Thyroid gland (tissue), 4 donors: Measurements from ENCODE around the gene MYO1E. TPM values are rescaled to one million over a fixed set of nuclear protein-coding genes. Genes with fewer than 3 reads are reported as not detected.
A peak's percentile ranks its signal among the peaks of the same experiment; 100 is the strongest.

Experiments used
- DNase-seq, 2 donors: peaks; one replicate each; pipeline ENCODE4 v3.0.0-alpha.2; 2019
- H3K27ac ChIP-seq, 3 donors: fragments of 200-600 bp; sonication (generic); 1 replicate in 2 of 3; 2 replicates in 1 of 3; pipeline ENCODE4 v1.5.1; 2016 to 2019; ENCODE audit warnings: mild to moderate bottlenecking in 1 of 3, moderate library complexity in 1 of 3
- H3K27me3 ChIP-seq: fragments of 200-600 bp; sonication (generic); one replicate; pipeline ENCODE4 v1.5.1; 2019
- H3K36me3 ChIP-seq, 2 donors: fragments of 200-600 bp; sonication (generic); one replicate each; pipeline ENCODE4 v1.5.1; 2016 to 2019
- H3K4me1 ChIP-seq, 2 donors: fragments of 200-600 bp; sonication (generic); one replicate each; pipeline ENCODE4 v1.5.1; 2017 to 2019
- H3K4me3 ChIP-seq, 3 donors: fragments of 200-600 bp; sonication (generic); replicated peaks in 1 of 3; 1 replicate in 2 of 3; 2 replicates in 1 of 3; pipeline ENCODE4 v1.5.1; 2016; ENCODE audit warnings: mild to moderate bottlenecking in 1 of 3
- H3K9me3 ChIP-seq: fragments of 200-600 bp; sonication (generic); one replicate; pipeline ENCODE4 v1.5.1; 2017
- POLR2A ChIP-seq, 2 donors: fragments of 450-650 bp; IDR thresholded peaks; one replicate each; pipeline ENCODE4 v1.6.1; 2017; ENCODE audit warnings: antibody characterized with exemption in 2 of 2, mild to moderate bottlenecking in 2 of 2, moderate library complexity in 1 of 2
- WGBS, 2 donors: methylation state at CpG; one replicate each; pipeline ENCODE4 v1.1.5; 2017; 5-methylcytosine and 5-hydroxymethylcytosine counted together
- intact Hi-C: fragments of 100-400 bp; cut with DNase I; formaldehyde crosslinking; loops from one replicate; pipeline ENCODE4 v1.15.1; 2023
- total RNA-seq, 4 donors: library from RNA; depleted of rRNA; stranded (reverse); fragments of >200 nt; gene quantifications; one replicate each; pipeline ENCODE4 v1.2.3, GENCODE V29; 2016
- TF ChIP-seq, protein P1 (sequence below), 6 experiments: fragments of 200-600 bp in 3 of 6; fragments of 450-650 bp in 3 of 6; sonication (generic) in 3 of 6; IDR thresholded peaks; one replicate each; pipeline ENCODE4 v1.5.1; 2016 to 2019; ENCODE audit warnings: antibody characterized with exemption in 6 of 6, mild to moderate bottlenecking in 2 of 6, inconsistent platforms in 1 of 6, moderate library complexity in 1 of 6

MYO1E gene
- total RNA-seq, 4 donors from 2014 or later: 19.5 to 56.6 (median 34.6) TPM

DNA sequence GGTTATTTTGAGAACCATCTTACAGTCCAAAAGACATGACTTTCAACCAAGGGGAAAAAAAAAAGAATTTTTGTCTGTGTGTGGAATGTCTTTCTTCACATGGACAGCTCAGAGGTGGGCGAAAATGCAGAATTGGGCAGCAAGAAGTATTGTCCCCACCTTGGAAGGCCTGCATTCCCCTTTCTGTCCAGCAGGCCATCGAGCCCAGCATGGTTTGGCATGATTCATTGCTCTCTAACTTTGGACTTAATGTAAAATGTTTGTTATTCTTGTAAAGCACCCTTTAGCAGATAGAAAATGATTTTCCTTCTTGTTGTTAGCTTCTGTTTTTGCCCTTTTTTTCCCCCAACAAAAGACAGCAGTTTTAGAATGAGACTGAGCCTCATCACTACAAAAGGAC is 12.4 kb downstream of the MYO1E start:
- intact Hi-C loops: no loop called here

DNA sequence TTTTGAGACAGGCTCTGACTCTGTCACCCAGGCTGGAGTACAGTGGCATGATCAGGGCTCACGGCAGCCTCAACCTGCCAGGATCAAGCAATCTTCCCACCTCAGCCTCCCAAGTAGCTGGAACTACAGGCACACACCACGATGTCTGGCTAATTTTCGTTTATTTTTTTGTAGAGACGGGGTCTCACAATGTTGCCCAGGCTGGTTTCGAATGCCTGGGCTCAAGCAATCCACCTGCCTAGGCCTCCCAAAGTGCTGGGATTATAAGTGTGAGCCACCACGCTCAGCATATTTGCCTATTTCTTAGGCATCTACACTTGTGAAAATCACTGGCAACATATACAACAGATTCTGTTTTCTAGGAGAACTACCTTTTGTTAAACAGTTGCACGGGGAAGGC is 16.9 kb downstream of the MYO1E start:
- 90 to 92% methylated on average over 7 of the region's 7 CpGs for WGBS, 2 donors
- no peak for TF ChIP-seq POLR2A (IDR thresholded peaks at IDR 0.05)
- TF ChIP-seq, protein P1, sequence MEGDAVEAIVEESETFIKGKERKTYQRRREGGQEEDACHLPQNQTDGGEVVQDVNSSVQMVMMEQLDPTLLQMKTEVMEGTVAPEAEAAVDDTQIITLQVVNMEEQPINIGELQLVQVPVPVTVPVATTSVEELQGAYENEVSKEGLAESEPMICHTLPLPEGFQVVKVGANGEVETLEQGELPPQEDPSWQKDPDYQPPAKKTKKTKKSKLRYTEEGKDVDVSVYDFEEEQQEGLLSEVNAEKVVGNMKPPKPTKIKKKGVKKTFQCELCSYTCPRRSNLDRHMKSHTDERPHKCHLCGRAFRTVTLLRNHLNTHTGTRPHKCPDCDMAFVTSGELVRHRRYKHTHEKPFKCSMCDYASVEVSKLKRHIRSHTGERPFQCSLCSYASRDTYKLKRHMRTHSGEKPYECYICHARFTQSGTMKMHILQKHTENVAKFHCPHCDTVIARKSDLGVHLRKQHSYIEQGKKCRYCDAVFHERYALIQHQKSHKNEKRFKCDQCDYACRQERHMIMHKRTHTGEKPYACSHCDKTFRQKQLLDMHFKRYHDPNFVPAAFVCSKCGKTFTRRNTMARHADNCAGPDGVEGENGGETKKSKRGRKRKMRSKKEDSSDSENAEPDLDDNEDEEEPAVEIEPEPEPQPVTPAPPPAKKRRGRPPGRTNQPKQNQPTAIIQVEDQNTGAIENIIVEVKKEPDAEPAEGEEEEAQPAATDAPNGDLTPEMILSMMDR (IDR thresholded peaks at IDR 0.05): no peak
- Histone ChIP-seq H3K4me3 (no peak overlapping the region), H3K27me3 (no peaks in the 10 kb centered on the region), H3K4me1 (peaks cover 0 to 2% of the 10 kb centered on the region in 2 donors), H3K27ac (no peak overlapping the region), H3K36me3 (no peaks in the 10 kb centered on the region), H3K9me3 (no peaks in the 10 kb centered on the region)
- DNase-seq: no peak
- intact Hi-C loops: no loop called here

More for the DNA sequence above, 12.4 kb downstream of the MYO1E start:
- Histone ChIP-seq H3K27ac (no peak overlapping the region), H3K4me1 (no peaks in the 10 kb centered on the region), H3K9me3 (no peaks in the 10 kb centered on the region), H3K4me3 (no peak overlapping the region), H3K36me3 (no peaks in the 10 kb centered on the region), H3K27me3 (no peaks in the 10 kb centered on the region)
- TF ChIP-seq, protein P1 (IDR thresholded peaks at IDR 0.05): peak in 2 of 6 experiments; percentile 12 to 30
- no peak for TF ChIP-seq POLR2A (IDR thresholded peaks at IDR 0.05)
- WGBS, 2 donors: 94 to 97% methylated on average over 2 of the region's 2 CpGs
- no peak for DNase-seq

DNA sequence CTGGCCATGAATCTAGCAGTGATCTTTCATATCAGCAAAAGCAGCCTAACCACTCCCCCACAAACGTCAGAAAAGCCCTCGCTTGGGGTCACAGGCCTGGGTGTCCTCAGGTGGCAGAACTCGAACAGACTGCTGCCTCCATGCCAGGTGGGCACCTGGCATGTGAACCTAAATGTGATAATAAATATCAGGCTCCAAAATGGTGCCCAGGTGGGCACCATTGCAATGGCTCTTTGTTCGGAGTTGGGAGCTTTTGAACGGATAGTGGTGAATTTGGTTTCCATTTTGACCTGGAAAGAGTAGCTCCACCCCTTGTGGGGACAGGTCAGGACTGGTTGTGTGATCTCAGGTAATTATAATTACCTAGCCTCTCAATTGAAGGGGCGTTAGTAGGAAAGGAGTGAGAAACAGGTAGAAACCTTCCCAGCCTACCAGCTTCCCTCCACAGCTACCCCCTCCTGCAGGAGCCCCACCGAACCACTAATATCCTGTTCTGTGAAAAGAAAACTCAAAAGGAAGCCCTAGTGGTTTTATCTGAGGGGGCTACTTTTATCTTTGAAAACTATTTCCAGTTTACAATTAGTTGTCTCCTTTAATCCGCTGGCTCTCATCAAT is 18.1 kb downstream of the MYO1E start:
- Histone ChIP-seq H3K9me3 (no peaks in the 10 kb centered on the region), H3K36me3 (no peaks in the 10 kb centered on the region), H3K27ac (no peak overlapping the region), H3K27me3 (no peaks in the 10 kb centered on the region), H3K4me1 (peaks cover 0 to 14% of the 10 kb centered on the region in 2 donors), H3K4me3 (no peak overlapping the region)
- 73 to 83% methylated on average over 8 of the region's 8 CpGs for WGBS, 2 donors
- intact Hi-C loops: no loop called here
- DNase-seq: no peak
- TF ChIP-seq, protein P1 (IDR thresholded peaks at IDR 0.05): no peak

DNA sequence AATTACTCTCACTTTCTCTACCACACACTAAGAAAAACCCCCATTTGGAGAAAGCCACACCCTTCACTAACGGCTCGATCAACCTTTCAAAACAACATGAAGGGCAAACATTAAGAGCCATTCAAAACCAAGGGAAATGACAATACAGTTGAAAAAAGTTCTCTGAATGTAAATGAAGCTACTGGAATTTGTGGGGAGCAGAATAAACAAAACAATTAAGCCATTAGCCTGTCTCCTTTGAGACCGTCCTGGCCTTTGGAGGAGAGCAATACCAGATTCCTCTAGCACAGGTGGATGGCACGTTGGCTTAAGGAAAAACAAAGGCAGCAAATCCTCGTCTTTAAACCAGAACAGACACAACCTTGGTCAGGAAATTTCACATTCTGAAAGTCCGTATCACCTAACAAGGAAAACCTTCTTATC is 18.7 kb downstream of the MYO1E start:
- no peak for DNase-seq
- TF ChIP-seq POLR2A (IDR thresholded peaks at IDR 0.05): no peak
- TF ChIP-seq, protein P1 (IDR thresholded peaks at IDR 0.05): no peak
- Histone ChIP-seq H3K4me3 (no peak overlapping the region), H3K27me3 (no peaks in the 10 kb centered on the region), H3K36me3 (no peaks in the 10 kb centered on the region), H3K27ac (no peak overlapping the region), H3K4me1 (peaks cover 0 to 16% of the 10 kb centered on the region in 2 donors), H3K9me3 (no peaks in the 10 kb centered on the region)
- intact Hi-C loops: no loop called here
- WGBS, 2 donors: 75% methylated on average over 6 of the region's 6 CpGs

DNA sequence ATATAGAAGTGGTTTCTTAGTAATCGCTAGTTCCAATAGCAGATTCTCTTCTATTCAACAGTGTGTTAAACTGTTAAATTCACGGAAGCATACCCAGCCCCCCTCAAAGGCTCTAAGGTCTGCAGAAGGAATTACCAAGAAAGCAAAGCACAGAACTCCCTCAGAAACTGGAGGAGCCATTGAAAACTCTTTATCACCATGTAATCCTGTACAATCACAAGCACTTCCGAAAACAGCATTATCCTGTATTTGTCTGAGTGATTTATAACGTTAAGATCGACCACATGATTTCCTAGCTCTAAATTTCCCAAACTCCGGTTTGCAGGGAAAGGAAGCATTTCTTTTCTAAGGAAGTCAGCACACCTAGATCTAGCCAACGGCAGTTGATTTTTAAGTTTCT is 20.0 kb downstream of the MYO1E start:
- Histone ChIP-seq H3K4me3 (no peak overlapping the region), H3K27ac (peak overlapping the region in 1 of 3 donors; percentile 19), H3K36me3 (no peaks in the 10 kb centered on the region), H3K27me3 (no peaks in the 10 kb centered on the region), H3K4me1 (peaks cover 0 to 16% of the 10 kb centered on the region in 2 donors), H3K9me3 (no peaks in the 10 kb centered on the region)
- DNase-seq: no peak
- intact Hi-C loops: no loop called here
- TF ChIP-seq POLR2A (IDR thresholded peaks at IDR 0.05): no peak
- TF ChIP-seq, protein P1 (IDR thresholded peaks at IDR 0.05): no peak
- 44 to 45% methylated on average over 7 of the region's 7 CpGs for WGBS, 2 donors
